Measurements from ENCODE around the gene PI4KA.

GRCh38 chr22:20868025-20868962, 9.7 kb upstream of the PI4KA start:
- TF ChIP-seq CHD2 (IDR thresholded peaks at IDR 0.05; ENCODE audit: low read length, partially characterized antibody) (no peak), ZBTB33 (IDR thresholded peaks at IDR 0.05; ENCODE audit: borderline replicate concordance, low read depth) (no peak), REST (IDR thresholded peaks at IDR 0.05; ENCODE audit: low read depth, low read length) (no peak), EZH2phosphoT487 (IDR thresholded peaks at IDR 0.05; ENCODE audit: borderline replicate concordance, low read depth) (no peak)
- TF ChIP-seq, protein P1, sequence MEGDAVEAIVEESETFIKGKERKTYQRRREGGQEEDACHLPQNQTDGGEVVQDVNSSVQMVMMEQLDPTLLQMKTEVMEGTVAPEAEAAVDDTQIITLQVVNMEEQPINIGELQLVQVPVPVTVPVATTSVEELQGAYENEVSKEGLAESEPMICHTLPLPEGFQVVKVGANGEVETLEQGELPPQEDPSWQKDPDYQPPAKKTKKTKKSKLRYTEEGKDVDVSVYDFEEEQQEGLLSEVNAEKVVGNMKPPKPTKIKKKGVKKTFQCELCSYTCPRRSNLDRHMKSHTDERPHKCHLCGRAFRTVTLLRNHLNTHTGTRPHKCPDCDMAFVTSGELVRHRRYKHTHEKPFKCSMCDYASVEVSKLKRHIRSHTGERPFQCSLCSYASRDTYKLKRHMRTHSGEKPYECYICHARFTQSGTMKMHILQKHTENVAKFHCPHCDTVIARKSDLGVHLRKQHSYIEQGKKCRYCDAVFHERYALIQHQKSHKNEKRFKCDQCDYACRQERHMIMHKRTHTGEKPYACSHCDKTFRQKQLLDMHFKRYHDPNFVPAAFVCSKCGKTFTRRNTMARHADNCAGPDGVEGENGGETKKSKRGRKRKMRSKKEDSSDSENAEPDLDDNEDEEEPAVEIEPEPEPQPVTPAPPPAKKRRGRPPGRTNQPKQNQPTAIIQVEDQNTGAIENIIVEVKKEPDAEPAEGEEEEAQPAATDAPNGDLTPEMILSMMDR (IDR thresholded peaks at IDR 0.05): no peak
- TF ChIP-seq, protein P2, sequence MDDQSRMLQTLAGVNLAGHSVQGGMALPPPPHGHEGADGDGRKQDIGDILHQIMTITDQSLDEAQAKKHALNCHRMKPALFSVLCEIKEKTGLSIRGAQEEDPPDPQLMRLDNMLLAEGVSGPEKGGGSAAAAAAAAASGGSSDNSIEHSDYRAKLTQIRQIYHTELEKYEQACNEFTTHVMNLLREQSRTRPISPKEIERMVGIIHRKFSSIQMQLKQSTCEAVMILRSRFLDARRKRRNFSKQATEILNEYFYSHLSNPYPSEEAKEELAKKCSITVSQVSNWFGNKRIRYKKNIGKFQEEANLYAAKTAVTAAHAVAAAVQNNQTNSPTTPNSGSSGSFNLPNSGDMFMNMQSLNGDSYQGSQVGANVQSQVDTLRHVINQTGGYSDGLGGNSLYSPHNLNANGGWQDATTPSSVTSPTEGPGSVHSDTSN (IDR thresholded peaks at IDR 0.05): no peak

Measured in SK-N-SH (cell line).